SK-N-SH (cell line): ENCODE results near the gene RBM33. TPM values are rescaled to one million over a fixed set of nuclear protein-coding genes. Genes with fewer than 3 reads are reported as not detected.

ENCODE experiments used
- CTCF ChIA-PET: fragments of 300-600, 350-600 bp; formaldehyde crosslinking; extraction: SDS; loops from one replicate; lab custom pipeline; 2021; lab: Yijun Ruan, JAX
- POLR2A ChIA-PET: fragments of 350-600 bp; sonication (Branson Sonifier 250); formaldehyde crosslinking; extraction: SDS; loops from one replicate; lab custom pipeline; 2020; ENCODE audit warnings: antibody characterized with exemption, inconsistent platforms; lab: Yijun Ruan, JAX
- DNase-seq: peaks from one replicate; pipeline ENCODE4 v3.0.0; 2012
- H2AFZ ChIP-seq: fragments of 200-600 bp; sonication (generic); 2 replicates; pipeline ENCODE4 v1.8.1; 2016; ENCODE audit warnings: antibody characterized with exemption, mild to moderate bottlenecking, low read depth
- H3F3A ChIP-seq: fragments of 200-600 bp; sonication (generic); replicated peaks from 2 replicates; pipeline ENCODE3; 2016; ENCODE audit warnings: antibody characterized with exemption, mild to moderate bottlenecking; ENCODE audit not compliant: insufficient read depth
- H3K27ac ChIP-seq, 2 experiments: fragments of 200-500 bp in 1 of 2; fragments of 200-600 bp in 1 of 2; sonication (Bioruptor generic) in 1 of 2; sonication (generic), shearing (Covaris generic) in 1 of 2; 2 replicates each; pipeline versions ENCODE4 v1.5.1 to v1.6.1; 2014 to 2016; ENCODE audit warnings: low read depth in 2 of 2, inconsistent platforms in 1 of 2, low read length in 1 of 2, mild to moderate bottlenecking in 1 of 2, mixed read lengths in 1 of 2
- H3K27me3 ChIP-seq: fragments of 200-600 bp; sonication (generic), shearing (Covaris generic); 2 replicates; pipeline ENCODE4 v1.6.1; 2016; ENCODE audit warnings: mixed run types; ENCODE audit not compliant: insufficient read depth
- H3K36me3 ChIP-seq, 2 experiments: fragments of 200-500 bp in 1 of 2; fragments of 200-600 bp in 1 of 2; sonication (Bioruptor generic) in 1 of 2; sonication (generic) in 1 of 2; replicated peaks in 1 of 2; 2 replicates each; pipeline versions ENCODE3 to v1.5.1; 2014 to 2016; ENCODE audit warnings: low read length in 1 of 2, mild to moderate bottlenecking in 1 of 2; ENCODE audit not compliant: insufficient read depth in 2 of 2, control insufficient read depth in 1 of 2
- H3K4me1 ChIP-seq, 2 experiments: fragments of 200-500 bp in 1 of 2; fragments of 200-600 bp in 1 of 2; sonication (Bioruptor generic) in 1 of 2; sonication (generic), shearing (Covaris generic) in 1 of 2; 2 replicates each; pipeline versions ENCODE4 v1.5.1 to v1.6.1; 2014 to 2016; ENCODE audit warnings: low read depth in 1 of 2, low read length in 1 of 2, mixed run types in 1 of 2; ENCODE audit not compliant: insufficient read depth in 2 of 2, control insufficient read depth in 1 of 2
- H3K4me2 ChIP-seq: fragments of 200-600 bp; sonication (generic), shearing (Covaris generic); 2 replicates; pipeline ENCODE4 v1.6.1; 2017; ENCODE audit warnings: mixed run types
- H3K4me3 ChIP-seq, 2 experiments: fragments of 200-500 bp in 1 of 2; fragments of 200-600 bp in 1 of 2; sonication (Bioruptor generic) in 1 of 2; sonication (generic), shearing (Covaris generic) in 1 of 2; 2 replicates each; pipeline versions ENCODE4 v1.5.1 to v1.8.1; 2014 to 2016; ENCODE audit warnings: low read depth in 2 of 2, inconsistent platforms in 1 of 2, low read length in 1 of 2, mild to moderate bottlenecking in 1 of 2, mixed read lengths in 1 of 2, moderate library complexity in 1 of 2
- H3K79me2 ChIP-seq: fragments of 200-600 bp; sonication (generic); 2 replicates; pipeline ENCODE4 v1.8.1; 2017; ENCODE audit warnings: mild to moderate bottlenecking; ENCODE audit not compliant: insufficient read depth
- H3K9ac ChIP-seq: fragments of 200-600 bp; sonication (generic); 2 replicates; pipeline ENCODE4 v1.6.1; 2017; ENCODE audit warnings: mixed run types
- H3K9me2 ChIP-seq: fragments of 200-600 bp; sonication (generic); 2 replicates; pipeline ENCODE4 v1.6.1; 2017; ENCODE audit warnings: mixed run types
- H3K9me3 ChIP-seq: fragments of 200-600 bp; sonication (generic); 2 replicates; pipeline ENCODE4 v1.6.1; 2017; ENCODE audit warnings: mixed run types, mild to moderate bottlenecking, moderate library complexity
- H4K20me1 ChIP-seq: fragments of 200-600 bp; sonication (generic); 2 replicates; pipeline ENCODE4 v1.6.1; 2017; ENCODE audit warnings: mild to moderate bottlenecking, mixed run types; ENCODE audit not compliant: insufficient read depth
- USF1 ChIP-seq: IDR thresholded peaks from 2 replicates; pipeline ENCODE4 v1.4.0; 2012; ENCODE audit warnings: low read depth, borderline replicate concordance
- WGBS: methylation state at CpG from one replicate; pipeline ENCODE4 v1.1.6; 2017; ENCODE audit warnings: low lambda C conversion rate; 5-methylcytosine and 5-hydroxymethylcytosine counted together
- polyA plus RNA-seq, 3 experiments: library from polyadenylated mRNA; depleted of rRNA; stranded (reverse); fragments of >200 nt; gene quantifications; 2 replicates each; pipeline ENCODE4 v1.2.3, GENCODE V29; 2012

RBM33 gene
- polyA plus RNA-seq, 1 of the 3 experiments (the other 2 are of a cell fraction), result 13.8 TPM

GRCh38 chr7:155829796-155830470, 185.5 kb downstream of the RBM33 start:
- Histone ChIP-seq H3K9me3 (no peaks in the 10 kb centered on the region), H3K79me2 (no peaks in the 10 kb centered on the region), H3K27me3 (peaks cover 94% of the 10 kb centered on the region), H3K9me2 (no peaks in the 10 kb centered on the region), H3K4me1 (no peaks in the 10 kb centered on the region), H3K27ac (no peak overlapping the region), H3K4me2 (no peak overlapping the region), H3K9ac (no peak overlapping the region), H3F3A (no peaks in the 10 kb centered on the region), H2AFZ (no peak overlapping the region), H3K4me3 (no peak overlapping the region), H3K36me3 (no peaks in the 10 kb centered on the region), H4K20me1 (no peaks in the 10 kb centered on the region)
- ChIA-PET CTCF (no interaction called here), POLR2A (no interaction called here)
- TF ChIP-seq USF1, result no peak
- no peak for DNase-seq
- WGBS, result 13% methylated on average over 16 of the region's 17 CpGs

Other genes with a start within 250 kb of the RBM33 start
- gene EN2, start 186.5 kb upstream of the RBM33 start, polyA plus RNA-seq (2012; rRNA removed), result 0.02 TPM in 1 of 2 replicates, not detected in the other
- not detected in 2 replicates for gene CNPY1, start 98.1 kb upstream of the RBM33 start, polyA plus RNA-seq (2012; rRNA removed)
- not detected in 2 replicates for gene SHH, start 167.8 kb downstream of the RBM33 start, polyA plus RNA-seq (2012; rRNA removed)